ENCODE data around the gene PEAK1. TPM values are rescaled to one million over a fixed set of nuclear protein-coding genes. Genes with fewer than 3 reads are reported as not detected.

Gene PEAK1
- total RNA-seq, 4 donors from 2014 or later: 91.8 to 170 (median 123) TPM

DNA sequence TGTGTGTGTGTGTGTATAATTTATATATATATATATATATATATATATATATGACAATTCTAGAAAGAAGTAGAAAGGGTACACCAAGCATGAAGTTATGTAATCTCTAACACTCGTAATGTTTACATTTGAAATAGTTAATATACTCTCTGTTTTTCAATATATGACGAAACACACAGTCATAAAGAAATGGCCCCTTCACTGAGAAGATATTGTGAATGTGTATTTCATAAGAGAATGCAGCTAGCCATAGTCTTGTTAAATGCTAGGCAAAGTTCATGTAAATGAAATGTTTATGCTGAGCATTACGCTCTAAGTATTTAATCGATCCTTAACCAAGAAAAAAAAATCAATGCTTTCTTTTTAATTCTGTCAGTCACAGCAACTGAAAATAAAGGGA is 194.3 kb downstream of the PEAK1 start:
- H3K27me3 ChIP-seq: no peaks in the 10 kb centered on the region
- DNase-seq (ENCODE audit: extremely low spot score): no peak
- no peaks in the 10 kb centered on the region for H3K9me3 ChIP-seq
- H3K4me3 ChIP-seq: no peak overlapping the region
- intact Hi-C loops (cut with DNase I): no loop called here
- peaks cover 6 to 16% (median 10%) of the 10 kb centered on the region in 4 donors for H3K4me1 ChIP-seq
- 87% methylated on average over 4 of the region's 4 CpGs for WGBS
- H3K27ac ChIP-seq (replicated peaks in 1 of 4): no peak overlapping the region
- no peak for TF ChIP-seq POLR2A (IDR thresholded peaks at IDR 0.05; ENCODE audit: low read depth)
- no peak for TF ChIP-seq POLR2AphosphoS5 (IDR thresholded peaks at IDR 0.05)
- H3K36me3 ChIP-seq: no peaks in the 10 kb centered on the region

DNA sequence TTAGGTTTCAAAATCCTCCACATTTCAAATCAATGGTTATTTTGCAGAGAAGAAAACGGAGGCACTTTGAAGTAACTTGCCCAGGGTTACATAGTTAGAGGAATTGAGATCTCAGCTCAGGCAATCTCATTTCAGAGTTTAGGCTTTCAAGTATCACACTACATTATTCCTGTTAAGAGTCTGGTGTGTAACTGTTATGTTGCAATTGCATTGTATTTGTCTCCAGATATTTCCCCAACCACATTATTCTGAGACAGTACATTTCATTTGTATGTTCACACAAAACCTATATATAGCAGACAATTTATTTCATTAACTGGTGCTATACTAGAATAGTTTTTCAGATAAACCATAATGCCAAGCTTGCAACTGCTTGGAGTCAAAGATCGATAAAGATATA is 194.8 kb downstream of the PEAK1 start:
- Histone ChIP-seq H3K9me3 (no peaks in the 10 kb centered on the region), H3K4me3 (no peak overlapping the region), H3K27me3 (no peaks in the 10 kb centered on the region), H3K4me1 (peaks cover 6 to 16% (median 10%) of the 10 kb centered on the region in 4 donors), H3K27ac (replicated peaks in 1 of 4) (no peak overlapping the region), H3K36me3 (no peaks in the 10 kb centered on the region)
- no peak for DNase-seq (ENCODE audit: extremely low spot score)
- intact Hi-C loops (cut with DNase I): no loop called here
- TF ChIP-seq POLR2AphosphoS5 (IDR thresholded peaks at IDR 0.05) (no peak), POLR2A (IDR thresholded peaks at IDR 0.05; ENCODE audit: low read depth) (no peak), EP300 (IDR thresholded peaks at IDR 0.05) (no peak)
- TF ChIP-seq, protein P1, sequence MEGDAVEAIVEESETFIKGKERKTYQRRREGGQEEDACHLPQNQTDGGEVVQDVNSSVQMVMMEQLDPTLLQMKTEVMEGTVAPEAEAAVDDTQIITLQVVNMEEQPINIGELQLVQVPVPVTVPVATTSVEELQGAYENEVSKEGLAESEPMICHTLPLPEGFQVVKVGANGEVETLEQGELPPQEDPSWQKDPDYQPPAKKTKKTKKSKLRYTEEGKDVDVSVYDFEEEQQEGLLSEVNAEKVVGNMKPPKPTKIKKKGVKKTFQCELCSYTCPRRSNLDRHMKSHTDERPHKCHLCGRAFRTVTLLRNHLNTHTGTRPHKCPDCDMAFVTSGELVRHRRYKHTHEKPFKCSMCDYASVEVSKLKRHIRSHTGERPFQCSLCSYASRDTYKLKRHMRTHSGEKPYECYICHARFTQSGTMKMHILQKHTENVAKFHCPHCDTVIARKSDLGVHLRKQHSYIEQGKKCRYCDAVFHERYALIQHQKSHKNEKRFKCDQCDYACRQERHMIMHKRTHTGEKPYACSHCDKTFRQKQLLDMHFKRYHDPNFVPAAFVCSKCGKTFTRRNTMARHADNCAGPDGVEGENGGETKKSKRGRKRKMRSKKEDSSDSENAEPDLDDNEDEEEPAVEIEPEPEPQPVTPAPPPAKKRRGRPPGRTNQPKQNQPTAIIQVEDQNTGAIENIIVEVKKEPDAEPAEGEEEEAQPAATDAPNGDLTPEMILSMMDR (IDR thresholded peaks at IDR 0.05): no peak
- 90% methylated on average over 2 of the region's 2 CpGs for WGBS

DNA sequence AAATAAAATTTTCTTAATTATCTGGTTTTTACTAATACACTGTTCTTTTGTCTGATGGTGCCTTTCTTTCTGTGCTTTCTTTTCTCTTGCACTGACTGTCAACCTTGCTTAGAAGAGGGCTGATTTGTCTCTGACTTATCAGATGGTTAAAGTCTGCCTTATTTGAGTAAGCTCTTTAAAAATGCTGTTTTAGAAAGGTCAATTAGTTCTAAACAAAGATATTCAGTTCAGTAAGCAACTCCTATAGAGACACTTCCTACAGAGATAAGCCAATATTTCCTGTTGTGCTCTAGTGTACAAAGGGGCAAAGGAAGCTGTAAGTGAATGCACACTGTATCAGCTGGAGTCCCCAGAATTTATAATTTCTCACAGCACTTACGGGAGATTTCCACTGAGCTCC is 195.6 kb downstream of the PEAK1 start:
- no peak for DNase-seq (ENCODE audit: extremely low spot score)
- Histone ChIP-seq H3K36me3 (no peaks in the 10 kb centered on the region), H3K4me3 (no peak overlapping the region), H3K27ac (replicated peaks in 1 of 4) (no peak overlapping the region), H3K4me1 (peaks cover 6 to 16% (median 10%) of the 10 kb centered on the region in 4 donors), H3K27me3 (no peaks in the 10 kb centered on the region), H3K9me3 (no peaks in the 10 kb centered on the region)
- 74% methylated on average over 1 of the region's 1 CpG for WGBS
- intact Hi-C loops (cut with DNase I): no loop called here
- TF ChIP-seq POLR2AphosphoS5 (IDR thresholded peaks at IDR 0.05): no peak
- TF ChIP-seq, protein P1 (IDR thresholded peaks at IDR 0.05): no peak

DNA sequence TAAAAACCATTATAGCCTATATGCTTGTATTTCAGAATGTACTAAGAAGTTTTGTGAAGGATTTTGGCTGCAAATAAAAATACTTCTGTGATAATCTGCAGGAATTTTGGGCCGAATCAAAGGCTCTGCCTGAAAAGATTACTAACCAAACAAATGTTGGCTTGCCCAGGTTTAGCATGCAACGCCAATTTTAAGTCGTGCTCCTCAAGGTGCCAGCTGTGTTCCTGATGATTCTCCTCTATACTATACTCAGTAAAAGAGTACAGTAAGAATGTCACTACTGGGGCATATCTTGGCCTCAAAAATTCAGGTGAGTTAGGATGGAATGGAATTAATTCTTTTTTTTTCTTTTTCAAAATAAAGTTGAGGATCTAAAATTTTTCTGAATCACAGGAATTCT is 198.2 kb downstream of the PEAK1 start:
- intact Hi-C loops (cut with DNase I): no loop called here
- Histone ChIP-seq H3K4me1 (peaks cover 6 to 16% (median 9%) of the 10 kb centered on the region in 4 donors), H3K9me3 (no peaks in the 10 kb centered on the region), H3K27me3 (no peaks in the 10 kb centered on the region), H3K27ac (replicated peaks in 1 of 4) (no peak overlapping the region), H3K36me3 (peaks cover 0 to 3% (median 0%) of the 10 kb centered on the region in 4 donors), H3K4me3 (no peak overlapping the region)
- no peak for DNase-seq (ENCODE audit: extremely low spot score)
- no peak for TF ChIP-seq POLR2A (IDR thresholded peaks at IDR 0.05; ENCODE audit: low read depth)
- TF ChIP-seq EP300 (IDR thresholded peaks at IDR 0.05): no peak
- no peak for TF ChIP-seq POLR2AphosphoS5 (IDR thresholded peaks at IDR 0.05)
- TF ChIP-seq, protein P1 (IDR thresholded peaks at IDR 0.05): no peak
- WGBS: 89% methylated on average over 3 of the region's 3 CpGs

DNA sequence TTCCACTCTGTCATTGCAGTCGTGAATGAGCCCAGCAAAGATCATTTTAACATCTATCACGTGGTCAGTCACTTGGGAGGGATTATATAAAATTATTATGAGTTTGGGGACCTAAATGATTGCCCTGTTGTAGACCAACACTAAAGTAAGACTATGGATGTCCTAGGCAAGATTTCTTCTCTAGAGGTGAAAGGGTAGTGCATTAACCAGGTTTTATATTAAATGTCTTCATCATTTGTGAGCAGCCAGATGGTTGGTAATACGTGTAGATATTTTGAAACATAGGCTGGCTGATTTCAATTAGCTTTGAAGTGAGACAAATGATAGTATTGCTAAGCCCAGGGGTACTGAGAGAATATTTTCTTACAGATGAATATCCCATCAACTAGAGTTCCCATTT is 198.7 kb downstream of the PEAK1 start:
- no peak overlapping the region for H3K4me3 ChIP-seq
- intact Hi-C loops (cut with DNase I): no loop called here
- H3K9me3 ChIP-seq: no peaks in the 10 kb centered on the region
- peaks cover under 1 to 16% (median 8%) of the 10 kb centered on the region in 4 donors for H3K4me1 ChIP-seq
- H3K27me3 ChIP-seq: no peaks in the 10 kb centered on the region
- H3K27ac ChIP-seq (replicated peaks in 1 of 4): no peak overlapping the region
- H3K36me3 ChIP-seq: peaks cover 0 to 8% (median 0%) of the 10 kb centered on the region in 4 donors
- no peak for DNase-seq (ENCODE audit: extremely low spot score)
- TF ChIP-seq POLR2AphosphoS5 (IDR thresholded peaks at IDR 0.05) (no peak), POLR2A (IDR thresholded peaks at IDR 0.05; ENCODE audit: low read depth) (no peak), EP300 (IDR thresholded peaks at IDR 0.05) (no peak)
- TF ChIP-seq, protein P1 (IDR thresholded peaks at IDR 0.05): no peak
- WGBS: 75% methylated on average over 3 of the region's 3 CpGs
